Lower lobe of right lung (tissue), 2 donors: ENCODE measurements around the gene SH3RF3. TPM values are rescaled to one million over a fixed set of nuclear protein-coding genes. Genes with fewer than 3 reads are reported as not detected.
A peak's percentile ranks its signal among the peaks of the same experiment; 100 is the strongest.

Source experiments
- ATAC-seq, 2 donors: fragments of 200-7000 bp; cut with Tn5 transposase; one replicate each; pipeline ENCODE4 v1.9.1; 2020 to 2022; ENCODE audit warnings: mild to moderate bottlenecking in 2 of 2, moderate library complexity in 2 of 2
- DNase-seq: peaks from one replicate; pipeline ENCODE4 v3.0.0-alpha.2; 2020
- H3K27ac ChIP-seq: fragments of 200-600 bp; one replicate; pipeline ENCODE4 v1.8.0; 2022
- H3K27me3 ChIP-seq: fragments of 200-600 bp; one replicate; pipeline ENCODE4 v1.8.0; 2022; ENCODE audit warnings: low read depth
- H3K36me3 ChIP-seq: fragments of 200-600 bp; one replicate; pipeline ENCODE4 v1.8.0; 2022; ENCODE audit warnings: mild to moderate bottlenecking
- H3K4me1 ChIP-seq: fragments of 200-600 bp; one replicate; pipeline ENCODE4 v1.8.0; 2022
- H3K4me3 ChIP-seq: fragments of 200-600 bp; one replicate; pipeline ENCODE4 v1.8.0; 2022; ENCODE audit warnings: mild to moderate bottlenecking
- H3K9me3 ChIP-seq: fragments of 200-600 bp; one replicate; pipeline ENCODE4 v1.8.0; 2022
- intact Hi-C: fragments of 100-400 bp; cut with DNase I; formaldehyde crosslinking; loops from one replicate; pipeline ENCODE4 v1.11.0; 2022
- total RNA-seq: library from RNA; stranded (reverse); fragmentation: NEBNext Ultra II Directional; extraction: Animal tissue kit (Norgen Biotek cat#: 25700); gene quantifications from one replicate; pipeline ENCODE4 v1.2.1, GENCODE V29; 2021
- TF ChIP-seq, protein P1 (sequence below): fragments of 200-600 bp; IDR thresholded peaks from one replicate; pipeline ENCODE4 v1.8.0; 2022; ENCODE audit warnings: antibody characterized with exemption, mild to moderate bottlenecking
- donor health status: DM: no; HTN: yes; CAD: no; lungs with severe emphysema.

SH3RF3 gene
- total RNA-seq, 1 donor from 2014 or later, result 5.7 TPM

DNA sequence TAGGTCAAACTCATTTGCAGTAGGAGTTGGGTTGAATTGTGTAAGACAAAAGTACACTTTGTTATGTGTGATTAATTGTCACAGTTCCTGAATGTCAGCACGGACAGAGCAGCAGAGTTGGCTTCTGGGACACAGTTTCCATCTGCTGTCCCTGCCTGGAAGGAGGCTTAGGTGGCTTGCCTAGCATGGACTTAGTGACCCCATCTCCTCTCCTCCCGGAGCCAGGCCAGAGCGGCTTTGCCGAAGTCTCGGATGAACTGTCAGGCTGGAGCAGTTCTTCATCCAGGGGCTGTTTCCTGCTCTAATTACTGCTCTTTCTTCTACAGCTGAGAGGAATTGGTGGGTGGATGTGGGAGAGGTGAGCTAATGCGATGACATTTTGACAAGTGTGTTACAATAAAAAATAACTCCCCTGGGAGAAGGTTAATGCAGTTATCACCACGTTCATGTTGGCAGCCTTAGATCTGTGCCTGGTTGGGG lies 102.0 kb downstream of the SH3RF3 start:
- DNase-seq (no peak), ATAC-seq (peak in 1 of 2 donors; percentile 36)
- Histone ChIP-seq H3K27me3 (no peaks in the 10 kb centered on the region), H3K36me3 (no peaks in the 10 kb centered on the region), H3K27ac (no peak overlapping the region), H3K9me3 (no peaks in the 10 kb centered on the region), H3K4me1 (peaks cover 17% of the 10 kb centered on the region), H3K4me3 (no peak overlapping the region)
- intact Hi-C loops, result no loop called here
- TF ChIP-seq, protein P1, sequence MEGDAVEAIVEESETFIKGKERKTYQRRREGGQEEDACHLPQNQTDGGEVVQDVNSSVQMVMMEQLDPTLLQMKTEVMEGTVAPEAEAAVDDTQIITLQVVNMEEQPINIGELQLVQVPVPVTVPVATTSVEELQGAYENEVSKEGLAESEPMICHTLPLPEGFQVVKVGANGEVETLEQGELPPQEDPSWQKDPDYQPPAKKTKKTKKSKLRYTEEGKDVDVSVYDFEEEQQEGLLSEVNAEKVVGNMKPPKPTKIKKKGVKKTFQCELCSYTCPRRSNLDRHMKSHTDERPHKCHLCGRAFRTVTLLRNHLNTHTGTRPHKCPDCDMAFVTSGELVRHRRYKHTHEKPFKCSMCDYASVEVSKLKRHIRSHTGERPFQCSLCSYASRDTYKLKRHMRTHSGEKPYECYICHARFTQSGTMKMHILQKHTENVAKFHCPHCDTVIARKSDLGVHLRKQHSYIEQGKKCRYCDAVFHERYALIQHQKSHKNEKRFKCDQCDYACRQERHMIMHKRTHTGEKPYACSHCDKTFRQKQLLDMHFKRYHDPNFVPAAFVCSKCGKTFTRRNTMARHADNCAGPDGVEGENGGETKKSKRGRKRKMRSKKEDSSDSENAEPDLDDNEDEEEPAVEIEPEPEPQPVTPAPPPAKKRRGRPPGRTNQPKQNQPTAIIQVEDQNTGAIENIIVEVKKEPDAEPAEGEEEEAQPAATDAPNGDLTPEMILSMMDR, result no peak

DNA sequence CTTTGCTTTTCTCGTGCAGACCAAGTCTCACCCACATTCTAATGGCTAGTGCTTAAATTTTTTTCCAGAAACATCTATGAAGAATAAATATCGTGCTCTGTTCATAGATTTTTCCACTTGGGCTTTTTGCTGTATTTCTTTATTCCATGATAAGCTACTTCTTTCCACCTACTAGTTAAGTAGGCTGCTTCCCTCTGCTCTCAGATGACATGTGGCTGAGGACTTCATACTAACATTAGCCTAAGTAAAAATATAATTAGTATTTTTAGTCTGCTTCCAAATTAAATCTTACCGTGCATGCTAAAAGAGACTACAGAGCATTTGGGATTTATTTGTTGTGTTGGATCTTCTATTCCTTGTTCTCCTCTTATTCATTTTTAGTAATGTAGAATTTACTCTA lies 102.4 kb downstream of the SH3RF3 start:
- Histone ChIP-seq H3K36me3 (no peaks in the 10 kb centered on the region), H3K27me3 (no peaks in the 10 kb centered on the region), H3K27ac (no peak overlapping the region), H3K4me3 (no peak overlapping the region), H3K4me1 (peaks cover 17% of the 10 kb centered on the region), H3K9me3 (no peaks in the 10 kb centered on the region)
- TF ChIP-seq, protein P1, result no peak
- DNase-seq, result no peak
- intact Hi-C loops, result no loop called here
- no peak for ATAC-seq

DNA sequence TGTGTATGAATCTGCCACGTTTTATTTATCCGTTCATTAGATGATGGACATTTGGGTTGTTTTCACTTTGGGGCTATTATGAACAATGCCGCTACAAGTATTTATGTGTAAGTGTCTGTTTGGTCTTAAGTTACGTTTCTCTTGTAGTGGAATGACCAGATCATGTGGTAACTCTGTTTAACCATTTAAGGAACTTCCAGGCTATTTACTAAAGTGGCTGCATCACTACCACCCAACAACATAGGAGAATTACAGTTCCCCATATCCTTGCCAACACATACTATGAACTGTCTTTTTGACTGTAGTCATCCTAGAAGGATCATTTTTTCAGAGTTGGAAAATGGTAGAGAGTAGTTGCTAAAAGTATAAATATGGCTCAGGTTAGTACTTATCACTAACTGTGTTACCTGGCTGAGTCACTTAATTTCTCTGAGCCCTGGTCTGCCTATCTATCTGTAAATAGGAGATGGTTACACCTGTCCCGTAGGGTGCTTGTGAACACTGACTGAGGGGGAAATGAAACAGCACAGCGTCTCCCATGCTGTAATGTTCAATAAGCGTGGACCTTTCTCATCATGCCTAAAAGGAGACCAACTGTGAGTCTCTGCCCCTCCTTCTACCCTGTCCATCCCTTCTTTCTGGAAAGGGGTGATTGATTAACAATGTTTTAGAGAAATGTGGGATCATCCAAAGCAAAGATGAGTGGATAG lies 103.1 kb downstream of the SH3RF3 start:
- intact Hi-C loops, result no loop called here
- H3K27ac ChIP-seq, result no peak overlapping the region
- DNase-seq (no peak), ATAC-seq (no peak)
- no peaks in the 10 kb centered on the region for H3K9me3 ChIP-seq
- H3K36me3 ChIP-seq, result no peaks in the 10 kb centered on the region
- TF ChIP-seq, protein P1, result no peak
- no peaks in the 10 kb centered on the region for H3K27me3 ChIP-seq
- peaks cover 17% of the 10 kb centered on the region for H3K4me1 ChIP-seq
- no peak overlapping the region for H3K4me3 ChIP-seq

DNA sequence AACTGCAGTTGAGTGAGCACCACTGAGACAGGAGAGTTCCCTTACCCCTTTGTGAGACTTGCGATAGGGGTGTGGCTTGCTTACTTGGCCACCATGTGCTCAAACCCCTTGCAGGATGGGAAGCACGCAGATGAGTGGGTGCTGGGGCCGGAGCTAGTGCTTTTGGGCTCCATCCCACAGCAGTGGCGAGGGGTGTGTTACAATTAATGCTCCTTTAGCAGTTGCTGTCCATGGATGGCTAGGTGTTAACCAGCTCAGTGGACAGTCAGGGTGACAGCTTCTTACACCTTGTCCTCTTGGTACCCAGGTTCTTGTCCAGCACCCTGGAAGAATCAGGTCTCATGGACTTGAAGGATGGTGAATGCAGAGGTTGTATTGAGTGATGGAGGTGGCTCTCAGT lies 103.9 kb downstream of the SH3RF3 start:
- no peaks in the 10 kb centered on the region for H3K36me3 ChIP-seq
- TF ChIP-seq, protein P1, result no peak
- no peak overlapping the region for H3K4me3 ChIP-seq
- no peaks in the 10 kb centered on the region for H3K27me3 ChIP-seq
- no peak for DNase-seq
- no peak overlapping the region for H3K27ac ChIP-seq
- peaks cover 19% of the 10 kb centered on the region for H3K4me1 ChIP-seq
- no peaks in the 10 kb centered on the region for H3K9me3 ChIP-seq
- no peak for ATAC-seq
- intact Hi-C loops, result no loop called here

DNA sequence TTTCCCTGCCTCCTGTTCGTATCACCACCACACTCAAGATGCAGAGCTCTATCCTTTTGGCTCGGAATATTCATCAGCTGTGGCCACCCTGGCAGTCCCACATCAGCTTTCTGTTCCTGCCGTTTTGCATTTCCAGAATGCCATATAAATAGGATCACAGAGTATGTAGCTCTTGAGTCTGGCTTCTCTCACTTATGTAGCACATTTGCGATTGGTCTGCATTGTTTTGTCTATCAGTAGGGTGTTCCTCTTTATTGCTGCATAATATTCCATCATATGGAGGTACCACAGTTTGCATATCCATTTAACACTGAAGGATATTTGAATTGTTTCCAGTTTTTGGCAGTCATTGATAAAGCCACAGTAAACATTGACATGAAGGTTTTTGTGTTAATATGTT lies 104.6 kb downstream of the SH3RF3 start:
- no peaks in the 10 kb centered on the region for H3K9me3 ChIP-seq
- TF ChIP-seq, protein P1, result no peak

More for the DNA sequence above, 104.6 kb downstream of the SH3RF3 start:
- intact Hi-C loops, result no loop called here
- Histone ChIP-seq H3K4me3 (no peak overlapping the region), H3K4me1 (peaks cover 26% of the 10 kb centered on the region), H3K27ac (no peak overlapping the region), H3K27me3 (no peaks in the 10 kb centered on the region), H3K36me3 (no peaks in the 10 kb centered on the region)
- no peak for DNase-seq
- no peak for ATAC-seq
